ENCODE data around the gene TARS3.
"Not testable (repeated sequence)": the region's sequence is repeated elsewhere in the genome, so short reads cannot be mapped to it uniquely, and the experiment has no call there.

TARS3 gene

DNA sequence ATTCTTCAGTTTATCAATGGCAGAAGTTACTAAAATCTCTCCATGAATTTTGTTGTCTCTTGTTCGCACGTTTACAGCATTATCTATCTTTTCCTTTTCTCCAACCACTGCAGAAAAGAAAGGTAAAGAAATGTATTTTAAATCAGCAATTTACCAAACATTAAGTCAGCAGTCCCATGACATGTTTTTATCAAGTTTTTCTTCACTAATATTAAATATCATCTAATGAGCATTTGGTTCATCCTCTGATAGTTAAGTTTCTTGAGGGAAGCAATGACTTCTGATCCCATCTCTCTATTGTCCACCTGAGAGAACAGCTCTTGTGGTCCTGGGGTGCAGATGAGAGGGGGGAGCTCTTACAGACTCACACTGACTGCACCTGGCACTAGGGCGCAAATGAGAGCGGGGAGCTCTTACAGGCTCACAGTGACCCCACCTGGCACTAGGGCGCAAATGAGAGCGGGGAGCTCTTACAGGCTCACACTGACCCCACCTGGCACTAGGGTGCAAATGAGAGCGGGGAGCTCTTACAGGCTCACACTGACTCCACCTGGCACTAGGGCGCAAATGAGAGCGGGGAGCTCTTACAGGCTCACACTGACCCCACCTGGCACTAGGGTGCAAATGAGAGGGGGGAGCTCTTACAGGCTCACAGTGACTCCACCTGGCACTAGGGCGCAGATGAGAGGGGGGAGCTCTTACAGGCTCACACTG, 69.5 kb downstream of the TARS3 start:
- DNase-seq (ENCODE audit: low read depth): not testable (repeated sequence)

DNA sequence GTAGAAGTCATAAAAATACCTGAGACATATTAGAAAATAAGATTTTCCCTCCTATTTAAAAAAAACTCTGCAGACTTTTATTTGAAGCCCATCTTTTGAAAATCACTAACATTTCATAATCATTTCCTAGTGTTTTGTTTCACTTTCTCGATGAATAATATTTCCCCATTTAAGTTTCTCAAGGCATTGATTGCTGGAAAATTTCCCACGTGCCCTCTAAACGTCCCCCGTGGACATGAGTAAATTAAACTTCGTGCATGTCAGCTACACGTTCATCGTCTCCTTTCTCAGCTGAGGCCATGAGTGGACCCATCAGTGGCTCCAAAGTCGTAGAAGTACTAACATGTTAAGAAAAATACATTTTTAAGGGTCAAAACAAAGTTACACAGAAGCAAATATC, 70.1 kb downstream of the TARS3 start:
- no peak for DNase-seq (ENCODE audit: low read depth)

DNA sequence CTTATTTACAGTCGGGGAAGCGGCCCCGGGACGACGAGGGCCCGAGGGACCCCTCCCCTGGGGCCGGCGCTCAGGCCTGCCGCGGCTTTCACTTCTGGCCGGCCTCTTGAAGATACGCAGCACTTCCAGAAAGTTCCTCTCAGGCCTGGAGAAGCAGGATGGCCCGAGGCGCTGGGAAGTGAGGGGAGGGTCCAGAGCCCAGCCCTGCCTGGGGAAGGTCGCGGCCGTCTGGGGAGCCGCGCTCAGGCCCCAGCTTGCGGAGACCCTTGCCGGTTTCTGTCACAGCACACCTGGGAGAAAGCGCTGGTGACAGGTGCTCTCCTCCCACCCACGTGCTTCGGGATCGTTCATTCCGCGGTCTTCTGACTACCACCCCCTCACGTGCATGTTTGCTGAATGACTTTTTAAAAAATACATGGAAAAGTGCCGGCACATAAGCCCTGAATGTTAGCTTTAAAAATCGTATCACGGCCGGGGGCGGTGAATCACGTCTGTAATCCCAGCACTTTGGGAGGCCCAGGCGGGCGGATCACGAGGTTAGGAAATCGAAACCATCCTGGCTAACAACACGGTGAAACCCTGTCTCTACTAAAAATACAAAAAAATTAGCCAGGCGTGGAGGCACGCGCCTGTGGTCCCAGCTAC, 71.4 kb downstream of the TARS3 start:
- DNase-seq (ENCODE audit: low read depth): no peak

DNA sequence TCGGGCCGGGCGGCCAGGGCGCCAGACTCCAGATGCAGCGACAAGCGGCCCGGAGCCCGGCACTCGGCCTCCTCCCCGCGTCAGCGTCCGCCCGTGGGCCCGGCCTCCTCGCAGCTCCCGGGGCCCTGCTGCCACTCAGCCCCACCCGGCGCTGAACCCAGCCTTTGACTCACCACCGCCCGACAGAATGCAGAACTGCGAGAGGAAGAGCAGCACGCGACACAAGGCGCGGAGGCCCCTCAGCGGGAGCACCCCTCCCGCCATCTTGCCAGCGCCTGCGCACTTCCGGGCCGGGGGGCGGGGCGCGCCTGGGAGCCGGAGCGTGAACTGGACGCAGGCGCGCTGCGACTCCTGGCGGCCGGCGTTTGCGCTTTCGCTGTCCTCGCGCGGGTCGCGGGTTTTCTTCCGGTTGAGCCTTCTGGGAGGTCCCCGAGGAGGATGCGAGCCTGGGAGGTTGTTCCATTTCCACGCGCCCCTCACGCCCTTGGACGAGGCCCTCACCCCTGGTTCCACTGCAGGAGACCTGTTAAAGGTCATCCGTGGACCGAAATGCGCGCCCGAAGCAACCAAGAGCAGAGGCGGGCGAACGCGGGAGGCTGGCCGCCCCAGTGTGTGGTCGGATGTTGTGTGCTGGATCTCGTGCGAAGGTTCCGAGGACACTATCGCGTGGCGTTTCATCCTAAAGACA, 72.0 kb downstream of the TARS3 start, which contains the start of gene TM2D3:
TSS of gene TM2D3 (minus strand) at position 284 of the 688 bp plus-strand sequence. CDS start at position 264, 20 bp downstream.
- DNase-seq (ENCODE audit: low read depth): peak; percentile 81

DNA sequence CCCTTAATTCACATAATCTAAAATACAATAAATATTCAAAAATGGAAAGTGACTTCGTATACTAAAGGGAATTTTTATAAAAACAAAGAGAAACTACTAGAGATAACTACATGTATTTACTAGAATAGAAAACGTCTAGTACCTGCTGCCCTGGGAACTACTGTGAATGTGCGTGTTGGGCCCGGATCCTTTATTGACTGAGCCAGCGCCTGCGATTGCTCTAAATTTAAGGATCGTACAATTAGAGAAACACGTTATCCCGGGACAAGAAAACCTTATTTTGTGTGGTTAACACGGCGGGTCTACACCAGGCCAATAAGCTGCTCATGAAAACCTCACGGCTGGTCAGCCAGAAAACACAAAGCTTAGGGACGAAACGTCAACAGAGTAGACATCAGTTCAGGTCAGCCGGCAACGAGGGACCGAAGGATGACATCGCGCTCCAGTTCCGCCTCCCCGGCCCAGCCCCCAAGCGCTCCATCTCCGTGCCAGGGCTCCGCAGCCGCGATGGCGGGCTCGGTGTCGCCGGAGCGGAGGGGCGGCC, 72.6 kb downstream of the TARS3 start:
- DNase-seq (ENCODE audit: low read depth): no peak

DNA sequence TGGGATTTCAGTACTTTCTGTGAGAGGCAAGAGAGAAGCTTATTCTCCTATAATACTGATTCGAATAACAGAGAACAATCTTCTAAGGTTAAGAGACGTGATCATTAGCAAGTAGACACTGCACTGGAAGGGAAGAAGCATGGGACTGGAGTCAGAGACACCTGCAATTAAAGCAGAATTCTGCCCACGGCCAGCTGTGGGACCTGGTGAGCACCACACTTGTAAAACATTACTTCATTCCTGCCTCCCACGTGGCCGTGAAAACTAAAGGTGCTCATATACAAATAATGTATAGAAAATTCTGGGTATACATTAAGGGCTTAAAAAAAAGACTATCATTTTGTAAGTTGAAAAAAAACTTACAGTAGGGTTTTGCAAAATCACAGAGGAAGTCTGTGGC, 74.1 kb downstream of the TARS3 start:
- DNase-seq (ENCODE audit: low read depth): no peak

DNA sequence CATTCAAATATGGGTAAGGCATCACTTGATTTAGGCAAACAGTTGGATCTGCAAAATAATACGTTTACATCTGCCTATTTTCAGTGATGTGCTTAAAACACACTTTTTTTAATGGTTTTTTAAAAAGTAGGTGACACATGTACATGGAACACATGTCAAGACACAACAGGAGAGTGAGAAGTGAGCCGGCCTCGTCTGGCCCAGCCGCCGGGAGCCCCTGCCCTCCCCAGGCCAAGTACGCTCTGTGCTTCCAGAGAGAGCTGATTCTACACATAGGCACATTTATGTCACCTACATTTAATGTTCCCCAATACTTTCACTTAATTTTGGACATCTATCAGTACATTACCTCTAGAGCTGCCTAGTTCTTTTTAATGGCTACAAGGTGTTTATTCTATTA, 75.9 kb downstream of the TARS3 start:
- DNase-seq (ENCODE audit: low read depth): no peak

DNA sequence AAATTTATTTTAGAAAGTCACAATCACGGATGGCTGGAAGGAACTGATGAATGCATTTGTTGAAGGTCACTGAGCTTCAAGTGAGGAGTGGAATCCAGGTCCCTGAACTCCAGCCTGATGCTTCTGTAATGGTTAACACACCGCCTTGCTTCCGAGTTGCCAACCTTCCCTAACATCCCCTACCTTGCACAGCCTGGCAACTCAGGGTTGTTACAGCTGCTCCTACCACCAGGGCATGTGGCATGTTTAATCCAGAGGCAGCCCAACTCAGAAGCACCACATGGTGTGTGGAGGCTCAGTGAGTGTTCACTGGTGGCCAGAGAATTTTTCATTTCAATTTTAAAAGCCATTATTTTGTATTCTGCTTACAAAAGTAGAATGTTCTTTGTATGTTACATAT, 77.0 kb downstream of the TARS3 start:
- no peak for DNase-seq (ENCODE audit: low read depth)

GRCh38 chr15:101646672-101647071, 77.6 kb downstream of the TARS3 start:
- no peak for DNase-seq (ENCODE audit: low read depth)

GRCh38 chr15:101642361-101642760, 81.9 kb downstream of the TARS3 start:
- DNase-seq (ENCODE audit: low read depth): no peak

- DNase-seq (ENCODE audit: low read depth): no peak
Measured at GRCh38 chr15:101641894-101642293, 82.4 kb downstream of the TARS3 start.

GRCh38 chr15:101641129-101641764, 83.0 kb downstream of the TARS3 start:
- peak; percentile 51 for DNase-seq (ENCODE audit: low read depth)

GRCh38 chr15:101639667-101640066, 84.6 kb downstream of the TARS3 start:
- DNase-seq (ENCODE audit: low read depth): no peak

DNA sequence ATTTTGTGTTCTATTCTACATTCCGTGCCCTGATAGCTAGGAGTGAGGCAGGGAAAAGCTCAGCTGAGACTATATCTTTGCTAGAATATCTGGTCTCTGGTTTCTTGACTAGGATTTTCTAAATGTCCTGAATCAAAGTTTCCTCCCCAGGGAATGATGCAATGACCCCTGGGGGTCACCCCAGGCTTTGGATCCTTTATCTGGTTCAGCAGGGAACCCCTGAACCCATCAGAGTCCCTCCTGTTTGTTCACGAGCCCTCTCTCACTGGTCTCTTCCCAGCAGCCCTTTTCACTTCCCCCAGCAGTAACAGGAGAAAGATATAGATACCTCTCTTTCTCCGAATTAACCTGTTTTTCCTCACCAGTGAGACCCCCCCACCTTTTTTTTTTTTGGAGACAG, 86.4 kb downstream of the TARS3 start:
- DNase-seq (ENCODE audit: low read depth): no peak

DNA sequence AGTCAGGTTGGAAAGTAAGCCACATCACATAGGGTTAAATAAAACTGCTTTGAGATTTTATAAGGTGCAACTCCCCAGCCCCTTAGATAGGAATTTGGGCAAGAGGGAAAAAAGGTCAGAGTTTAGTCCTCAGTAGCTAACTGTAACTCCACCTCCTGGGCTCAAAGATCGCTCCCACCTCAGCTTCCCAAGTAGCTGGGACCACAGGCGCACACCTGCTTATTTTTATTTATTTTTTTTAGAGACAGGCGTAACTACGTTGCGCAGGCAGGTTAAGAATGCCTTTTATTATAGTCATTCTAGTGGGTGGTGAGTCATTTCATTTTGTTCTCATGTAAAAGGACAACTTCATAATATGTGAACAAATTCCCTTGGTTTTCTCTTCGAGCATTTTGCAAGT, 86.8 kb downstream of the TARS3 start:
- no peak for DNase-seq (ENCODE audit: low read depth)

- DNase-seq (ENCODE audit: low read depth): no peak
Measured at GRCh38 chr15:101637038-101637437, 87.2 kb downstream of the TARS3 start.

DNA sequence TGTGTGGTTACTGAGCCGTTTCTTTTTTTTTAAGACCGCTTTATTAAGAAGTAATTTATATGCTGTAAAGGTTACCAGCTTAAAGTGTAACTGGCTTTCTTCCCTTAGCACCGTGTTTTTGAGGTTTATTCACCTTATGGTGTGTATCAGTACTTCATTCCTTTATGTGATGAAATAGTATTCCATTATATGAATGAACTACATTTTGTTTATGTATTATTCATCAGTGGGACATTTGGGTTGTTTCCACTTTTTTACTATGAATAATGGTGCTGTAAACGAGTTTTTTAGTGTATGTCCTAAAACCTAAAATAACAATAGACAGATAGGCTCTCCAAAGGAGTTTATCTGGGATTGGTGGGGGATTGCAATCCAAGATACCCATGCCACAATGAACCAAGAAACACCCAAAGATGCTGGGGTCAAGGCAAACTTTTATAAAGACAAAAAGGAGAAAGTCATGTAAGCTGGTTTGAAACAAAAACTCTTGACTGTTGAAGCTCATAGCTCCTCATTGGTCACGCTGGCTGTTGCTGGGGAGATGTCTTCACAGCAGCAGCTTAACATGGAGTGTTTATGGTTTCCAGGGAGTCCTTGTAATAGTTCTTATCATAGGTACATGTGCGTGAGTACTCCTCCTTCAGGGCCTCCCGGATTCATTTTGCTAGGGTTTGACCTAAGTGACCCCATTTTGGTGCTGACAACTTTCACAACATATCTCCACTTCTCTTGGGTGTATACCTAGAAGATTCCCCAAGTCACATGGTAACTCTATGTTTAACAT, 88.1 kb downstream of the TARS3 start:
- no peak for DNase-seq (ENCODE audit: low read depth)

DNA sequence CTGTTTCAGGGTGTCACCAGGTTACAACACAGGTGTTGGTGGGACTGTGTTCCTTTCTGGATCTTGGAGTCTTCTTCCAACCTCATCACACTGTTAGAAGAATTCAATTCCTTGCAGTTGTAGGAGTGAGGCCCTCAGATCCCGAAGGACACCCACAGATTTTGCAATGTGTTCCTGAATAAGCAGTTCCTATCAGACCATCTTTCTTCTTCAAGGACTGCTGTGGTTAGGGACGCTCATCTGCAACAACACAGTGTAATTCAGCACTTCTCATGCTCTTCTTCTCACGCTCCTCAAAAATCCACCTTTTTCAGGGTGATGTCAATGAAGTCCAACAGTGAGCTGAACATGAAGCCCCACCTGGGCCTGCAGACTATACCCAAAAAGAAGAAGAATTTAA, 90.9 kb downstream of the TARS3 start:
- no peak for DNase-seq (ENCODE audit: low read depth)

DNA sequence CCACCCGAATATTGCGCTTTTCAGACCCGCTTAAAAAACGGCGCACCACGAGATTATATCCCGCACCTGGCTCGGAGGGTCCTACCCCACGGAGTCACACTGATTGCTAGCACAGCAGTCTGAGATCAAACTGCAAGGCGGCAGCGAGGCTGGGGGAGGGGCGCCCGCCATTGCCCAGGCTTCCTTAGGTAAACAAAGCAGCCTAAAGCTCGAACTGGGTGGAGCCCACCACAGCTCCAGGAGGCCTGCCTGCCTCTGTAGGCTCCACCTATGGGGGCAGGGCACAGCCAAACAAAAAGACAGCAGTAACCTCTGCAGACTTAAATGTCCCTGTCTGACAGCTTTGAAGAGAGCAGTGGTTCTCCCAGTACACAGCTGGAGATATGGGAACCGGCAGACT, 97.5 kb downstream of the TARS3 start:
- DNase-seq (ENCODE audit: low read depth): not testable (repeated sequence)

GRCh38 chr15:101625980-101626379, 98.3 kb downstream of the TARS3 start:
- DNase-seq (ENCODE audit: low read depth): no peak

DNA sequence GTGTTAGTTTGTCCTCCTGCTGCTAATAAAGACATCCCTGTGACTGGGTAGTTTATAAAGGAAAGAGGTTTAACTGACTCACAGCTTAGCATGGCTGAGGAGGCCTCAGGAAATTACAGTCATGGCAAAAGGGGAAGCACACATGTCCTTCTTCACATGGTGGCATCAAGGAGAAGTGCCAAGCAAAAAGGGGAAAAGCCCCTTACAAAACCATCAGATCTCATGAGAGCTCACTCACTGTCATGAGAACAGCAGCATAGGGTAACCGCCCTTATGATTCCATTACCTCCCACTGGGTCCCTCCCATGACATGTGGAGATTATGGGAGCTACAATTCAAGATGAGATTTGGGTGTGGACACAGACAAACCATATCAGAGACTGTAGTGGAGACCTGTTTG, 99.1 kb downstream of the TARS3 start:
- DNase-seq (ENCODE audit: low read depth): no peak

Data from GM04504 (cell line).